ENCODE results near the gene CHI3L1. TPM values are rescaled to one million over a fixed set of nuclear protein-coding genes. Genes with fewer than 3 reads are reported as not detected.

CHI3L1 gene
- polyA plus RNA-seq, 1 donor = 1.1 TPM

DNA sequence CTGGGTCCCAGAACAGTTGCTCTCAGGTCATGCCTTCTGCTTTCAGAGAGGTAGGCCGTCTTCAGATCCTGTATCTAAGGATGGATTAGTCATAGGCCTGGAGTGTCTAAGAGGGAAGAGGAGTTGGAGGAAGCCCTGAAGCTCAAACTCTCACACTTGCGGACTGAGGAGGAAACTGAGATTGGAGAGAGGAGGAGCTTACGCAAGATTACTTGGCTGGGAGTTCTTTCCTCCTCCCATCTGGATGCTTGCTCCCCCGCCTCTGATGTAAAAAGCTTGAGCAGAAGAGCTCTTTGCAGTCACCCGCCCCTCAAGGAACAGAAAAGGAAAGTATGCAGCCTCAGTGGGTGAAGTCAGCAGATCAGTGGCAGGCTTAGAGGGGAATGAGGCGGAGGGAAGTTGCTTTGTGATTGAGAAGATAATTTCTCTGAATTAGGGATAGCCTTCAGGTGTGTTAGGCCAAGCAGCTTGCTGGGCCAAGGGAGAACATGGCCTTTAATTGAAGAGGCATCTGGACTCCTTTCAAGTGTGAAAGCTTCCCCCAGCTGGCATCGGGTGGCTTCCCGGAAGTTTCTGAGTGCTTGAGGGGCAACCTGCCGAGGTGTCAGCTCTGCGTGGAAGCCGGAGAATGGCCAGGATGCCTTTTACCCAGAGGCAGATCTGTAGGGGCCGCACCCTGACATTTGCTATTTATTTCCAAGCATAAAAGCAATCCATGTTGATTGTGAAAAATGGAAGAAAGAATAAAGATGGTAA lies 52.4 kb downstream of the CHI3L1 start:
- no peak for DNase-seq (ENCODE audit: low read depth)

DNA sequence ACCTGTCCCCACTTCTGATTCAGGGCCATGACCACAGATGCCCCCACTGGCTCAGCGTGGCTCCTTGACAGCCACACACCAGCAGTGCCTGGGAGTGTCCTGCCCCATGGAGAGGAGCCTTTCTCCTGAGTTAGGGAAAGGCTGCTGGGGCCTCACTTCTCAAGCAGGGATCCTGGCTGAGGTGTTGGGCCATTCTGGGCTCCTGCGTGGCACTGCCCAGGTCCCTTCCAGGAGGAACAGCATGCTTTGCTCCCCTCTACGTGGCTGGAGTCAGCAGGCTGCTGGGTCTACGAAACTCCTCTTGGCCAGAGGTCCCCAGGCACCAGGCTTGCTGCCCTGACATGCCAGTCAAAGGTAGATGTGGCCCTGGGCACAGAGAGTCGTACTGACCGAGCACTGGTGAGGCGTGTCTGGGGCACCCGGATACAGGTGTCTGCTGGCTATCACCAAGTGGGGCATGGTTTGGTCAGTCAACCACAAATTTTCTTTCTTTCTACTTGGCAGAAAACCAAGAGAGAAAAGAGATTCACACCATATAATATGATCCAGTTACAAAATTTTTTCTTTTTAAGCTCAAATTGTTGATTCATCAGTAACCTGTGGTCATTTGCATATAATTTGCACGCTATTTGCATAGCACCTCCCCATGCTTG lies 54.8 kb downstream of the CHI3L1 start:
- no peak for DNase-seq (ENCODE audit: low read depth)

DNA sequence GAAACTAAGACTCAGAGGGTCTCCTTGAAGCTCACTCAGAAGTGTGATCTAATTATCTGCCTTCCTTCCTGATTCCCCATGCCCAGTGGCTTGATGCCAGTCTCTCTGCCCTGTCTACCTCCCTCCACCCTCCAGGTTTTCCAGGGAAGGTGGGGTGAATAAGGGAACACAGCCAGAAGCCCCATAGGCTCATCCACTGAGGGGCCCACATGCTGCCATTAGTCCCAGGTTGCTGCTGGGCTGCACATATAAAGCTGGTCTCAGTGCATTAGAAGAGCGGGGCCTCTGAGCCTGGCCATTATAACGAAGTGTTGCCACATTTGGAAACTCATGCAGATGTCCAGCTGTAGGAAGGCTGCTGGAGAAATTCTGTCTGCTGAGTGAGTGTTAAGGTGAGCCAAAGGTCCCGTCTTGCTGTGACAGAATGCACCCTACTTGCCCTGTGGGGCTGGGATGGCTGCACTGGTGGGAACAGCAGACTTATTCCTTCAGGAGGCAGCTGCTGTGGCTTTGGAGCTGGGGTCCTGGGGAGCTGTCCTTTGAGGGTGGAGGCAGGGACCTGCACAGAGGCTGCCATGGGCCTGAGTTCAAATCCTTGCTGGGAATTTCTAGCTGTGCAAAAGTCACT lies 56.0 kb downstream of the CHI3L1 start:
- no peak for DNase-seq (ENCODE audit: low read depth)

DNA sequence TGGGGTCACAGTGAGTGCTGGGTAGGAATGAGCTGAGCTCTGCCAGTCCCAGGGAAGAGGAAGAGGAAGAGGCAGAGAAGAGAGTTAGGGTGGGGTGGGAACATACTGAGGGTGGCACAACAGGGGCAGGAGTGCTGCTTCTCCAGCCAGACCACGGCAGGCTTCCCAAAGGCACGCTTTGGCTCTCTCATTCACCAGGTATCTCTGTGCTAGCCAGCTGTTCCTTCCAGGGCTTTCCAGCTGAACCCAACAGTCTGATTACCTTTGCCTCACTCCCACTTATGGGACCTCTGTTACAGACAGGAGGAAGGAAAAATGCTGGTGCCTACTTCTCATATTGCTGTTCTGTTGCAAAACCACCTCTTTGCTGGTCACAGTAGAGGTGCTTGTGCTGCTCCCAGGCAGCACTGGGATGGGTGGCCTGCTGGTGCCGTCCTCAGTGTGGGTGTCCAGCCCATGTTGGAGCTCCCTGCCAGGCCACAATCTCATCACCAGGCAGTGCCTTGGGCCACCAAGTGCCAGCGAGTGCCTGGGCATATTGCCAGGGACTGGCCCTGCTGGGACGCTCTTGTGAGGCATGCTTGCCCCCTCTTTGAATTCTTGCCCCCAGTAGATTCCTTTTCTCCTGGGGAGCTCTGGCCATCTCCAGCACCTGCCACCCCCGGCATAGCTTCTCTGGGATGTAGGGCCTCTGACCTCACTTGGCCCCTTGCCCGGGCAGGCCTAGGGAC lies 56.8 kb downstream of the CHI3L1 start:
- DNase-seq (ENCODE audit: low read depth) = no peak

Other genes starting within 250 kb of the CHI3L1 start
- 64.9 TPM for gene ADIPOR1, start 228.4 kb downstream of the CHI3L1 start, polyA plus RNA-seq (ENCODE audit: insufficient read length)
- gene CYB5R1, start 219.4 kb downstream of the CHI3L1 start, polyA plus RNA-seq (ENCODE audit: insufficient read length) = 85.2 TPM
- gene TMEM183A, start 179.3 kb downstream of the CHI3L1 start, polyA plus RNA-seq (ENCODE audit: insufficient read length) = 34.3 TPM
- 62.1 TPM for gene PPFIA4, start 160.2 kb downstream of the CHI3L1 start, polyA plus RNA-seq (ENCODE audit: insufficient read length)
- 442 TPM for gene MYOG, start 100.7 kb downstream of the CHI3L1 start, polyA plus RNA-seq (ENCODE audit: insufficient read length)
- gene ADORA1, start 59.0 kb downstream of the CHI3L1 start, polyA plus RNA-seq (ENCODE audit: insufficient read length) = 5.3 TPM
- 278 TPM for gene MYBPH, start 10.9 kb downstream of the CHI3L1 start, polyA plus RNA-seq (ENCODE audit: insufficient read length)
- gene CHIT1, start 43.0 kb upstream of the CHI3L1 start, polyA plus RNA-seq (ENCODE audit: insufficient read length) = 0.71 TPM
- gene BTG2, start 118.8 kb upstream of the CHI3L1 start, polyA plus RNA-seq (ENCODE audit: insufficient read length) = 120 TPM
- 75.8 TPM for gene FMOD, start 164.4 kb upstream of the CHI3L1 start, polyA plus RNA-seq (ENCODE audit: insufficient read length)

Data from forelimb muscle (tissue), 1 donor.